GM21367 (cell line): ENCODE results near the gene HOXA9.

Experiments
- ATAC-seq: cut with Tn5 transposase; IDR thresholded peaks from one replicate; pipeline ENCODE4 v1.9.1; 2021; ENCODE audit not compliant: unreplicated experiment

HOXA9 gene

GRCh38 chr7:27129729-27130539, 35.4 kb downstream of the HOXA9 start:
- ATAC-seq = no peak

DNA sequence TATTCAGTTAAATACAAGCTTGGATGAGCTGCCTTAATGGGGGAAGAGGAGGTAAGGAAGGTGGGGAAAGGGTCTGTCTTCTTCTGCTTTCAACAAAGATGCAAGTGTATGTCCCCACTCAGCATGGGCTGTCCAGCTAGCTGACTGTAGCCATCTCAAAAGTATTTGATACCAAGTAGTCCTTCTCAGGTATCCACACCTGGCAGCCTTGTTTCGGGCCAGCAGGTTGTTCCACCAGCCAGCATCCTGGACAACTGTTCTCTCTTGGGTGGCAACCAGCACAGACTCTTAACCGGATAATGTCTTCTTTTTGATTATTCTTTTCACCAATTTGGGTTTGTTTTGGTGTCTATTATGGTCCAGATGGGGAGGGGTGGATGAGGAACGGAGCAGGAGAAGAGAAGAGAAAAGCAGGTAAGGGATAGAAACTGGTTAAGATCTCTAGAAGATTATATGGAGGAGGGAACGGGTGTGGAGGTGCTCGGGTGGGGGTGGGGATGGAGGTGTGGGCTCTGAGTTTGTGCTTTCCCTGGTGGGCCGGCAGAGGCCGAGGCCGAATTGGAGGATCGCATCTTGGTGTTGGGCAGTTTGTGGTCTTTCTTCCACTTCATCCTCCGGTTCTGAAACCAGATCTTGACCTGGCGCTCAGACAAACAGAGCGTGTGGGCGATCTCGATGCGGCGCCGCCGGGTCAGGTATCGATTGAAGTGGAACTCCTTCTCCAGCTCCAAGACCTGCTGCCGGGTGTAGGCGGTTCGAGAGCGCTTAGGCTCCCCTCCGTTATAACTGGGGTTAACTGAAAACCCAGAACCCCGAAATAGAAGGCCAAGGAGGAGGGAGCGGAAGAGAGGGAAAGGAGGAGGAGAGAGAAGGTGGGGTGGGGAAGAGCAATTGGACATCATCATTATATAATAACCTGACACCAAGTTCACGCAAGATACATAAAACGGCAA, 36.3 kb downstream of the HOXA9 start:
- no peak for ATAC-seq

DNA sequence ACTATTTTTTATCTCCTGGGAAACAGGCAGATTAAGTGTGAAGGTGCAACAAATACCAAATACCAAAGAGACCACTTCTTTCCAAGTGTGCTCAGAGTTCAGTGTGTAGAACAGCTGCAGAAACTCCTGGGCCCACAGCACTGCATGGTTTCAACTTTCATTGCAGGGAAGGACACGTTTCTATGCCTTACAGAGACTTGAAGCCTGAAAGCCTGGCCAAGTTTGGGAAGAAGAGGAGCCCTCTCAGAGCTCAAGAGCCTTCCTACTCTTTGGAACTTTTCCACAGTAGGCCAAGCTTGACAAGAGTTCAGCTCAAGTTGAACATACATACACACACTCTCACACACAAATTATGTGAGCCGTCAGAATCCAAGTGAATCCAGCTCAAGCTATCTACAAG, 37.3 kb downstream of the HOXA9 start:
- no peak for ATAC-seq

DNA sequence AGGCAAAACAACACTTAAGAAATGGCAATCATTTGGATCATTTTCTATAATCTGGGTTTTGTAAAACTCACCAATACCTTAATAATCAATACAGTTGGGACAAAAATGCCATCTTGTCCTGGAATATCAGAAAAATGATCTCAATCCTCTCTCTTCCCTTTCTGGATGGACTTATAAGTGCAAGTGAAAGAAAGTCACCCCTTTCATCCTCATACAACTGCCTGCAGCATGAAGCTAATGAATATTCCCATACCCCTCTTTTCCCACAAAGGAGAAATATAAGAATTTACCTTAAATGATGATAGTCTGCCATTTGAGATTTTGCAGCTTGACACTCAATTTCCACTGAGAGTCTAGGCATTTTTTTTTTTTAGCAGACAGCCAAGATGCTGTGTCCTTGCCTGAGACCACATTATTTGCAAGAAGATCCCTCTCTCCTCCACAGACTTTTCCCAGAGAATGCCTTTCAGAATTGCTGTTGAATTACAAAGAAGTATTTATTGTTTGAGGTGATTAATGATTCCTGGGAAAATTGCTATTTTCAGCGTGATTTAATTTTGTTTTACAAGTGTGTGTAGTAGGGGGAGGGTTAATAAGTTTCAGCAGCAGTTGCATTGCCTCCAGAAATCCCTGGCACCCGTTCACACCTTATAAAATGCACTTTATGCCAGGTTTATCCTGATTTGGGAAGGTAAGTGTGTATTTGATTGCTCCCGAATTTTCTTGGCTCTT, 38.6 kb downstream of the HOXA9 start:
- no peak for ATAC-seq

DNA sequence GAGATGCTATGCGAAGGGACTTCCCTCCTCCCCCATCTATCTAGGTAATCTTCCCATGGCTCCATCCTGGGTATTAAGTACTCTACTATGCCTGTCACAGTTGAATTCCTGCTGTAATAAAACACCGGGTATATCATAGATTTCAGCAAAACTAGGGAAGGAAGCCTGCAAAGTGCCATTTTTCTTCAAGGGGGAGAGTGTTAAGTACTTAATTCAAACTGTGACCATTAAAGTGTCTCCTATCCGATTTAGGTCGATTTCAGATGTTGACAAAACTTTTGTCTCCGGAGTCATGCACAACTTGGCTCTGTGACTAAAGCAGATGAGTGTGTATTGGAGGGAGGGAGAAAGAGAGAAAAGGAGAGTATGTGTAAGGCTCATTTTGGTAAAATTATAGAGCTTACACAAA, 39.3 kb downstream of the HOXA9 start:
- no peak for ATAC-seq

DNA sequence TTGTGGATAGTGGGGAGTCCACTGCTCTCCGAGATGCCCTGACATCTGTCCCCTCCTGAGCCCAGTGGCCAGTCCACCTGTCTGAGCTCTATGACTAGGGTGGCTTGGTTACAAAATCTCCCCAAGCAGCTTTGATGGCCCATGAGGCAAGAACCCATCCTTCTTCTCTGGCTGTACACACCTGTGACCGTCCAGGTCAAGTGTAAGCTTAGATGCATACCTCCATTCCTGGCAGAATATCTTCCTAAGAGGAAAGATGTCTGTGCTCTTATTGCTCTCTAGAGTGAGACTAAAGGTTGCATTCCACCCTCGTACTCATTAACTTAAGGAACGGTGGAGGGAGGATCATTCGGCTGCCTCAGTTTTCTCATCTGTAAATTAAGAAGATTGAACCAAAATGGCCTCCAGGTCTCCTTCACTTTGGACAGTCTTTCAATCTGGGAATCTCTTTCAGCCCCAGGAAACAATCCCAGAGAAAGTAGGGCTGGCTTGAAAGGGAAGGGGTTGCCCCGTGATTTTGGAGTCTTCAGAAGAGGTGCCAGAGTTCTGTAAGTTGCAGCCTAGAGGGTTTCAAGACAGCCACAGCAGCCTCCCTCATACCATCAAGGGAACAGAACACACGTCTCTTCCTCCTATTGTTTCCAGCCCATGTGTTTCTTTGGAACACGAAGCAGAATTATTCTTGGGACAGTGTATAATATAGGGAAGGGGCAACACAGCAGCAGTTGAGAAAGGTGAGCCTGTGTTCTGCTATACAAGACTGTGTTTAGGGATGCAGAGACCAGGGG, 40.2 kb downstream of the HOXA9 start:
- ATAC-seq = no peak

DNA sequence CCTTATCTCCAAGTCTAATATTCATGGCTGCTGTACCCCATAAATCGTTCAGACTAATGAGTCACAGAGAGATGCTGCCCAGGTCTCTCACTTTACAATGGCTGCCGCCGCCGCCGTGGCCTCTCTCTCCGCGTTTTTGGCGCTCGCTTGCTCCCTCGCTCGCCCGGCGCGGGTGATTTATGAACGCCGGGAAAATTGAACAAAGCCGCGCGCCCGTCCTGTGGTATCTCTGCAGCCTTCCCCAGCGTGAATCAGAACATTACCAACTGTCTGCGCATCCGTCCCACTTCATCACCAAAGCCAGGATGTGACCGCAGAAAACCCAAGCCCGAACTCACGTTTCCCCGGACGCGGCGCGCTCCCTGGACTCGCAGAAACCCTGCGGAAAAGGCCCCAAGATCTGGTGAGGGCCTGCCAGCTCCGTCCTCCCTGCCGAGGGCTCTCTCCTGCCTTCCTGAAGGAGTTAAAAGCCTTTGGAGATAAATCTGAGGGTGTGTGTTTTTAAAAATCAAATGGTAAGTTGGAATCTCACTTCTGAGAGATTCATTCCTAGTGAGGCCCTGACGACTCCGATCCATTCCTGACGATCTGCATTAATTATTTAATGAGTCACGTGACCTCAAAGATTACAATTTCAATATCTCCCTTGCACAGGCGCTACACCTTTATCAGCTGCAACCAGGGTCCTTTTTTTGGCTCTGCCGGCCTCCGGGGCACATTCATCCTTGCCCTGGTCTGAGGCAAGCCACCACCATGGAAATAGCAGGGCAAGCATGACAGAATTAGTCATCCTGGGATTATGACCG, 41.0 kb downstream of the HOXA9 start:
- ATAC-seq = no peak

- ATAC-seq = no peak
These were observed 41.8 kb downstream of the HOXA9 start for GRCh38 chr7:27123477-27124053.

GRCh38 chr7:27123007-27123476, 42.3 kb downstream of the HOXA9 start:
- ATAC-seq = no peak

- ATAC-seq = no peak
These were observed 43.0 kb downstream of the HOXA9 start for GRCh38 chr7:27122077-27122910.

- no peak for ATAC-seq
These were observed 43.7 kb downstream of the HOXA9 start for GRCh38 chr7:27121684-27122076.

DNA sequence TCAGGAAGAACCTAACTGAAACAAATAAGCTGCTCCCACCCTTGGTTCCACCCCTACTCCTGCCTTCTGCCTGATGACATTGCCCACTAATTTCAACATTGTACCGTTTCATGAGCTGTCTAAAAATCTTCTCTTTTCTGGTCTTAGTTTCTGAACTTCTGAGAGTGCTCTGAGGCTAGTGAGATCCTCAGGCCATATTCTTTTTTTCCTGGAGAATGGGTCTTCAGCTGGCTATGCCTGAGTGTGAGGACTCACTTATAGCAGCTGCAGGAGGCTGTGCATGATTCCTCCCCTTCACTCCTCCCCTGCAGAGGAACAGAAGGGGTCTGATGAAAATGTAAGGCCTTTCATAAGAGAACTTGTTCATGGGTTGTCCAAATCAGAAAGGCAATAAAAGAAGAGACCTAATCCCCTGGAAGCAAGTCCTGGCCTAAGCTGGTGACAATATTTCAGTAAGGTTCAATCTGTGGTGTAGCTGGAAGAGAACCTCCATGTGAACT, 45.9 kb downstream of the HOXA9 start:
- no peak for ATAC-seq

- ATAC-seq = no peak
These were observed 46.8 kb downstream of the HOXA9 start for GRCh38 chr7:27118580-27118979.

- no peak for ATAC-seq
These were observed 47.3 kb downstream of the HOXA9 start for GRCh38 chr7:27117887-27118491.

DNA sequence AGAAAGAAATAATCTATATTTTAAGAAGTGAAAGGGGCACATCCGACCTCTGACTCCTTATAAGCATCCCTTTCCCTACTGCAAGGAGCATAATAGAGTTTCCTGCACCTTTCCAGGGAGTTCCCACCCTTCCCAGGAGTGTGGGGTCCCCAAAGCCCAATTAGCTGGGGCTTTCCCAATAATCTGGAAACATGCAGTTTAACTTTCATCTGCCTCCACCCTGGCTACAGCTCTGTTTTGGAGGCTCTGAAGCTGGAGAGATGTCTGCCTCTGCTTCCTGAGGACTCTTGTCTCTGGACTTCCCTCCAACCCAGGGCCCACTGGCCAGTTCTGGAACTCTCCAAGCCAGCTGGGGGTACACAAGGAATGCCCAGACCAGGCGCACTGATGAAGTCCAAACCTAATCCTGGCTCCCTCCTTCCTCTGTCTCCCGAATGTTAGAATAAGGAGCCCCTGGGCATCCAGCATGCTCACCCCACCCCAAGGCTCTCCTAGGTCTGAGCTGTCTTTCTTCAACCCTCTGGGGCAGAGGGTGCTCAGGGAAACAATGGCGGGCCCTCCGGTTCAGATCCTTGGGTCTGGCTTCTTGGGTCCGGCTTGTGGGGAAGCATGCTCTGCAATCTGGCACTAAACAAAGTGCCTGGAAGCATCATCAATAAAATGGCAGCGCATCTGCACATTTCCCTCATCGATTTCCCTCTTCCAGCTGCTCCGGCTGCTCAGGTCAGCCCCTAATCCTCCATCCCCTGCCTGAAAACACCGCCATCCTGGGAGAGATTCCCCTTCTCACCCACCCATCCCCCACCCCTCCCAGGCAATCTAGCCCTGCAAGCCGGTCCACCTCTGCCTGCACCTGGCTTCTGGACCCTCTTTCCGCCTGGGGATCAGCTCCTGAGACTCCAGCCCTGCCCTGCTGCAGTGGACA, 48.1 kb downstream of the HOXA9 start:
- ATAC-seq = no peak

DNA sequence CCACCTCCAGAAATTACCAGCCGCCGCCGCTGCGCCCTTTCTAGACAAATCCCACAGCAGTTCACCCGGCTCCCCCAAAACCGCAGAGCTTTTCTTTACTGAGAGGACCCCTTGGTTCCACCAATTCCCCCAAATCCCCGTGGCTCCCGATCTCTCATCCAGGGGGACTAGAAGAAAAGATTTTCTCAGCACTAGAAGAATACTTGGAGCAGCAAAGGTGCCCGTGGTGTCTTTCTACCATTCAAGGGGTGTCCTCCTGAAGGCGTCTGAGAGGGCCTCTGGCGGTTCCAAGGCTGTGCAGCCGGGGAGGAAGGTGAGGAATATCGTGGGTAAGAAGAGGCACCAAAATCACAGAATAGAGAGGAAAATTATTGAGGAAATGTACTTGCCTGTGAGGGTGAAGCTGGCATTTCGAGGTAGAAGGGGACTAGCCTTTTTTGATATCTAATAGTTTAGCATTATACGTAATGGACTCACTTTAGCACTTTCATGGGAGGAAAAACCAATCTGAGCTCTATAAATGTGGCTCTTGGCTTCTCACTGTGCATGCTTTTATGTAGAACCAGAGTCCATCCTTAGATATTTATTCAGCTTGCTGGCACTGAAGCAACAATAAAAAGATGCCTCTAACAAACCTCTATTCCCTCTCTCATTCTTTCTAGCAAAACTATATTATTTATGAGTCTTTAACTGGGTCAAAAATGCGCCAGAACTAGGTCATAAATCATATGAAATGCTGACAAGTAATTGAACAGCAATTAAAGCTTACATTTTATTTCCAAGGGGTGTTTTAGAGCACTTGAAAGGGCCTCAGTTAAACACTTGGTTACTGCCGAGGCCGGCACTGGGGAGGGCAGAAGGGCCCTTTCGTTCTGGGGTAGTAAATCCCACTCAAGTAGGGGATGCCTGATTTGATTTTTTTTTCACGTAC, 49.0 kb downstream of the HOXA9 start:
- ATAC-seq = no peak
